Brain microvascular endothelial cell (primary cell): ENCODE results near the gene FGF12.
"Not testable (repeated sequence)": the region's sequence is repeated elsewhere in the genome, so short reads cannot be mapped to it uniquely, and the experiment has no call there.

ENCODE experiments used
- DNase-seq: peaks from one replicate; pipeline ENCODE4 v3.0.0-alpha.2; 2020
- H3K27ac ChIP-seq: fragments of 250-450 bp; sonication (Bioruptor Pico); 2 replicates; pipeline ENCODE4 v1.5.1; 2020; ENCODE audit warnings: mild to moderate bottlenecking, moderate library complexity
- H3K27me3 ChIP-seq: fragments of 250-450 bp; sonication (Bioruptor Pico); replicated peaks from 2 replicates; pipeline ENCODE4 v1.5.1; 2020; ENCODE audit warnings: mild to moderate bottlenecking
- H3K36me3 ChIP-seq: fragments of 250-450 bp; sonication (Bioruptor Pico); replicated peaks from 2 replicates; pipeline ENCODE4 v1.5.1; 2020; ENCODE audit warnings: mild to moderate bottlenecking
- H3K4me3 ChIP-seq: 2 replicates; pipeline ENCODE4 v1.5.1; 2011; ENCODE audit warnings: low read depth, mild to moderate bottlenecking, control low read depth, low read length, moderate library complexity
- CTCF ChIP-seq: IDR thresholded peaks from 2 replicates; pipeline ENCODE4 v1.5.1; 2011; ENCODE audit warnings: low read depth, mild to moderate bottlenecking, moderate library complexity, low read length, control low read depth, inconsistent platforms; ENCODE audit errors: missing control alignments
- in situ Hi-C: cut with HindIII; loops from 2 replicates; pipeline ENCODE4 v1.10.0; 2017; ENCODE audit warnings: low sequenced_read_pairs, low pct_ligation_motif_present

The FGF12 gene

DNA sequence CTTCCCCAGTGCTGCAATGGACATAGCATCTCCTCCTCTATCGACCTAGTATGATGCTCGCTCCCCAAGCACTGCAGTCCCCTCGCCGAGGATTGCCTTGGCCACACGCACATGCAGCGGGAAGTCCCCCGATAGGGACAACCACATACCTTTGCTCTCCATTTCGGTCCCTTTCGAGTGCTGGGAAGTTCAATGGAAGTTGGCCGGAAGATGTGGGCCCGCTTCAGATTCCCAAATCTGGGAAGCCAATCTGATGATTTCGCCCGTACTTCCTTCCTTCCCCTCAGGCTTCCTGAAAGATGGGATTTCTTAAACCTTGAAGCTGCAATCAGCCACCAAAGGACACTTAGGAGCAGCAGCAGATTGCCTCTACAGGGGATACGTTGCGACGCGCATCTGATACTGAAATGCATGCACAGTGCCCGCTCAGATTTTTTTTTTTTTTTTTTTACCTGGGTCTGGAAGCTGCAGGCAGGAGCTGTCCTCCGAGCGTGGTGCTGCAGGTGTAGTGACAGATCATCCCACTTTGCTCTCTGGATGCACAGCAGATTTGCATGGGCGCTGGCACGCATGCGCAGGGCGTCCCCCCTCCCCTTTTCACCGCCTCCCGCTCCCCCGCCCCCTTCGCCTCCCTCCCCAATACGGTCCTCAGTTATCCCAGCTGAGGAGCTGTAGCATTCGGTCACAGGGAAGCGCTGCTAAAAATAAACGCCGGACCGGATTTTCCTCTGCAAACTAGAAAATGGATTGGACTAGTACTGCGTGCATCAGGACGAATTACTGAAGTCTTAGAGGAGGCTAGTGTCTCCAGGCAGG is at the start of gene FGF12:
FGF12 (minus strand) TSS at position 510 of the 816 bp plus-strand sequence.
- Histone ChIP-seq H3K27me3 (no peaks in the 10 kb centered on the region), H3K4me3 (no peak within 1 kb of the TSS), H3K36me3 (no peaks in the 10 kb centered on the region), H3K27ac (no peak within 1 kb of the TSS)
- peak; percentile 4 for DNase-seq
- TF ChIP-seq CTCF, result no peak
- in situ Hi-C loops, result no loop called here

DNA sequence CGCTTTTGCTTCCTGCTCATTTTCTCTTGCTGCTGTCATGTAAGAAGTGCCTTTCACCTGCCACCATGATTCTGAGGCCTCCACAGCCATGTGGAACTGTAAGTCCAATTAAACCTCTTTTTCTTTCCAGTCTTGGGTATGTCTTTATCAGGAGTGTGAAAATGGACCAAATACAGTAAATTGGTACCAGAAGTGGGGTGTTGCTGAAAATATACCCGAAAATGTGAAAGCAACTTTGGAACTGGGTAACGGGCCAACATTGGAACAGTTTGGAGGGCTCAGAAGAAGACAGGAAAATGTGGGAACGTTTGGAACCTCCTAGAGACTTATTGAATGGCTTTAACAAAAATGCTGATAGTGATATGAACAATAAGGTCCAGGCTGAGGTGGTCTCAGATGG is 47.0 kb upstream of the FGF12 start:
- DNase-seq, H3K27ac ChIP-seq, H3K36me3 ChIP-seq, H3K27me3 ChIP-seq, H3K4me3 ChIP-seq, in situ Hi-C loops: not testable (repeated sequence)

DNA sequence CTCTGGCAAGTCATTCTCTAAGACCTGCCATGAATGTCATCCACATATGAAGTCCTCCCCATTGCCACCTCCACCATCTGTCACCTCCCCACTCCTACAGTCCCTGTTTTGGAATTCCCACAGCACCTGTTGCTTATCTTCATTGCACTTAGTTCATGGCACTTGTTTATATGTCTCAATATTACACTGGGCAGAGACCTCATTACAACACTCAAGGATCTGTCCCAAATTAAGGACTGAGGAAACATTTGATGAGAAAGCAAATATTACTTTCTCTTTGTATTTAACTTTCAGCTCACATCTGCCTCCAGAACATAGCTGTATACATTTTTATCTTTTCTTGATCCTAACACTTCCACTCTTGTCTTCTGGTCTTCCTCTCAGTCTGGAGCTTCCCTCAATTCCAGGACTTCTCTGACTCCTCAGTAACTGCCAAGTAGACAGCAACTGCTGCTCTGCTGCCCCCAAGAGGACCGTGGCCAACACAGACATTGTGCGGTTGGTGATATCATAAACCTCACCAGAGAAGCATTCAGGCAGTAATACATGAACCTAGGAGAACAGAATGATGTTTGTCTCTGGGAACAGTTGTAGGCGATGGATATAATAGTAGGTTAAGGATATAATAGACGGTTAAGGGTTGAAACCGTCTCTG is 45.0 kb upstream of the FGF12 start:
- peak; percentile 74 for TF ChIP-seq CTCF
- in situ Hi-C loops, result no loop called here
- Histone ChIP-seq H3K27ac (no peak overlapping the region), H3K4me3 (no peak overlapping the region), H3K27me3 (no peaks in the 10 kb centered on the region), H3K36me3 (no peaks in the 10 kb centered on the region)
- DNase-seq, result peak; percentile 54

DNA sequence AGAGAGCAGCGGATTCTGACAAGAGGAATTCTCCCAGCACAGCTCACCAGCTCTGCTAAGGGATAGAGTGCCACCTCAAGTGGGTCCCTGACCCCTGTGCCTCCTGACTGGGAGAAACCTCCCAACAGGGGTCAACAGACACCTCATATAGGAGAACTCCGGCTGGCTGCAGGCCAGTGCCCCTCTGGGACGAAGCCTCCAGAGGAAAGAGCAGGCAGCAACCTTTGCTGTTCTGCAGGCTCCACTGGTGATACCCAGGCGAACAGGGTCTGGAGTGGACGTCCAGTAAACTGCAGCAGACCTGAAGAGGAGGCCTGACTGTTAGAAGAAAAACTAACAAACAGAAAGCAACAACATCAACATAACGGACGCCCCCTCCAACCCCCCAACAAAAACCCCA is 31.3 kb upstream of the FGF12 start:
- no peaks in the 10 kb centered on the region for H3K27me3 ChIP-seq
- no peak for TF ChIP-seq CTCF
- H3K4me3 ChIP-seq, result no peak overlapping the region
- H3K36me3 ChIP-seq, result no peaks in the 10 kb centered on the region
- DNase-seq, result no peak
- in situ Hi-C loops, result no loop called here
- H3K27ac ChIP-seq, result no peak overlapping the region

- no peak for TF ChIP-seq CTCF
- Histone ChIP-seq H3K36me3 (no peaks in the 10 kb centered on the region), H3K4me3 (no peak overlapping the region), H3K27ac (no peak overlapping the region), H3K27me3 (no peaks in the 10 kb centered on the region)
- in situ Hi-C loops, result no loop called here
- no peak for DNase-seq
Observed at GRCh38 chr3:192751148-192751547, 23.8 kb upstream of the FGF12 start.

GRCh38 chr3:192750201-192750600 is 22.9 kb upstream of the FGF12 start:
- TF ChIP-seq CTCF, result no peak
- no peaks in the 10 kb centered on the region for H3K36me3 ChIP-seq
- DNase-seq, result no peak
- H3K27me3 ChIP-seq, result no peaks in the 10 kb centered on the region
- no peak overlapping the region for H3K27ac ChIP-seq
- in situ Hi-C loops, result no loop called here
- no peak overlapping the region for H3K4me3 ChIP-seq
